KMS-11 (cell line): ENCODE data around the gene HIGD1A.

Experiments used
- H2AFZ ChIP-seq: fragments of 200-600 bp; sonication (generic); 2 replicates; pipeline ENCODE4 v1.6.1; 2016; ENCODE audit warnings: antibody characterized with exemption, mixed run types, low read depth
- H3K27ac ChIP-seq: fragments of 200-600 bp; sonication (generic); 2 replicates; pipeline ENCODE4 v1.6.1; 2016; ENCODE audit warnings: mild to moderate bottlenecking, mixed run types
- H3K27me3 ChIP-seq: fragments of 200-600 bp; sonication (generic); 2 replicates; pipeline ENCODE4 v1.6.1; 2017; ENCODE audit warnings: mild to moderate bottlenecking, low read depth, mixed run types, moderate library complexity; ENCODE audit not compliant: insufficient read depth
- H3K36me3 ChIP-seq: fragments of 200-600 bp; sonication (generic); 2 replicates; pipeline ENCODE4 v1.6.1; 2017; ENCODE audit warnings: mild to moderate bottlenecking, mixed run types; ENCODE audit not compliant: insufficient read depth
- H3K4me1 ChIP-seq: fragments of 200-600 bp; sonication (generic); 2 replicates; pipeline ENCODE4 v1.6.1; 2016; ENCODE audit warnings: mild to moderate bottlenecking, low read depth, mixed run types; ENCODE audit not compliant: poor library complexity, severe bottlenecking
- H3K4me2 ChIP-seq: fragments of 200-600 bp; sonication (generic); 2 replicates; pipeline ENCODE4 v1.7.0; 2016; ENCODE audit warnings: mild to moderate bottlenecking, mixed run types
- H3K4me3 ChIP-seq: fragments of 200-600 bp; sonication (generic); IDR thresholded peaks from 2 replicates; pipeline ENCODE4 v1.6.1; 2017; ENCODE audit warnings: low read depth, low read length, mixed read lengths; ENCODE audit not compliant: insufficient read depth
- H3K79me2 ChIP-seq: fragments of 200-600 bp; sonication (generic); 2 replicates; pipeline ENCODE4 v1.6.1; 2016; ENCODE audit warnings: low read depth, mixed run types; ENCODE audit not compliant: insufficient read depth
- H3K9ac ChIP-seq: fragments of 200-600 bp; sonication (generic); 2 replicates; pipeline ENCODE4 v1.6.1; 2016; ENCODE audit warnings: mild to moderate bottlenecking, mixed run types
- H4K20me1 ChIP-seq: fragments of 200-600 bp; sonication (generic); 2 replicates; pipeline ENCODE4 v1.6.1; 2016; ENCODE audit warnings: mild to moderate bottlenecking, mixed run types; ENCODE audit not compliant: insufficient read depth
- TF ChIP-seq, protein P1 (sequence below): fragments of 200-600 bp; sonication (generic); conservative IDR thresholded peaks from 2 replicates; pipeline ENCODE4 v1.6.1; 2017; ENCODE audit warnings: low read depth, mild to moderate bottlenecking, antibody characterized with exemption, low read length, moderate library complexity, mixed read lengths

The HIGD1A gene

DNA sequence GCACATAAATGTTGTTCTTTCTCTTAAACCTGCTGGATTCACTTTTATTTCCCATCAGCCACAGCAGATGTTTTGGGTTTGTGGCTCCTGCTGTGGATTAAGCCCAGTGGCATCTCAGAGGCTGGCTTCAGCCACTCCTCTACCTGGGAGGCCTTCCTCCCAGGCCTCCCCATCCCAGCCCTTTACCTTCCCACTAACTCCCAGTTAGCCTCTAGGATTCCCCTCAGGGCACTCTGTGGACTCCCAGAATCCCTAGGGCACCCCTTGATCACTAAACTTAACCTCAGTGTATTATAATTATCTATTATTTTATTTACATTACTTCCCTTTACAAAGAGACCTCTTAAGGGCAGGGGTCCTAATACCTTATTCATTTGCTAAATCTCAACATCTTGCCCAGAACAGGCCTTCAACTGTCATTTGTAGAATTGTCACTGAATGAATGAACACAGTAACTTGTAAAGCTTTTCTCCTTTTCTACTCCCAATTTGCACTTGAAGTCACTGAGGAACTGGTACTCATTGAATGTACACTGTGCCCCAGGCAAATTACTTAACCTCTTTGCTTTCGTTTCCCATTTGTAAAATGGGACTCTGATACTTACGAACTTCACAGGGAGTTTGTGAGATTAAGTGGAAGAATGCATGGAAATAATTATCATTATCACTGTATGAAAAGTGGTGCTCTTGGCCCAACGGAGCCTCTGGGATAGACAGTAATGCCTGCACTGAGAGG is 39.6 kb downstream of the HIGD1A start:
- H4K20me1 ChIP-seq: no peaks in the 10 kb centered on the region
- H3K36me3 ChIP-seq: no peaks in the 10 kb centered on the region
- TF ChIP-seq, protein P1, sequence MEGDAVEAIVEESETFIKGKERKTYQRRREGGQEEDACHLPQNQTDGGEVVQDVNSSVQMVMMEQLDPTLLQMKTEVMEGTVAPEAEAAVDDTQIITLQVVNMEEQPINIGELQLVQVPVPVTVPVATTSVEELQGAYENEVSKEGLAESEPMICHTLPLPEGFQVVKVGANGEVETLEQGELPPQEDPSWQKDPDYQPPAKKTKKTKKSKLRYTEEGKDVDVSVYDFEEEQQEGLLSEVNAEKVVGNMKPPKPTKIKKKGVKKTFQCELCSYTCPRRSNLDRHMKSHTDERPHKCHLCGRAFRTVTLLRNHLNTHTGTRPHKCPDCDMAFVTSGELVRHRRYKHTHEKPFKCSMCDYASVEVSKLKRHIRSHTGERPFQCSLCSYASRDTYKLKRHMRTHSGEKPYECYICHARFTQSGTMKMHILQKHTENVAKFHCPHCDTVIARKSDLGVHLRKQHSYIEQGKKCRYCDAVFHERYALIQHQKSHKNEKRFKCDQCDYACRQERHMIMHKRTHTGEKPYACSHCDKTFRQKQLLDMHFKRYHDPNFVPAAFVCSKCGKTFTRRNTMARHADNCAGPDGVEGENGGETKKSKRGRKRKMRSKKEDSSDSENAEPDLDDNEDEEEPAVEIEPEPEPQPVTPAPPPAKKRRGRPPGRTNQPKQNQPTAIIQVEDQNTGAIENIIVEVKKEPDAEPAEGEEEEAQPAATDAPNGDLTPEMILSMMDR: no peak
- H3K79me2 ChIP-seq: no peaks in the 10 kb centered on the region
- no peaks in the 10 kb centered on the region for H3K4me1 ChIP-seq
- no peak overlapping the region for H2AFZ ChIP-seq
- H3K9ac ChIP-seq: no peak overlapping the region
- H3K4me3 ChIP-seq: no peak overlapping the region
- H3K27ac ChIP-seq: no peak overlapping the region
- no peak overlapping the region for H3K4me2 ChIP-seq
- no peaks in the 10 kb centered on the region for H3K27me3 ChIP-seq

DNA sequence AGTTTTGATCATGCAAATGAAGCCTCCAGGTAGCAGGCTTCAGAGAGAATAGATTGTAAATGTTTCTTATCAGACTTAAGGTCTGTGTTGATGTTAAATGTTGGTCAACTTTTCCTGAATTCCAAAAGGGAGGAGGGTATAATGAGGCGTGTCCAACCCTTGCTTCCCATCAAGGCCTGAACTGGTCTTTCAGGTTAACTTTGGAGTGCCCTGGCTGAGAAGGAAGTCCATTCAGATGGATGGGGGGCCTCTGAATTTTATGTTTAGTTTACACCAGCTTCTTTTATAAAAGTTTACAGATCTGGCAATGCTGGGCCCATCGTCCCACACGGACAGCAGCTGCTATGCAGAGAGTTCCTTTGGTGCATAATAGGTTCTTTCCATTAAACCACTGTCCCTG is 40.2 kb downstream of the HIGD1A start:
- Histone ChIP-seq H4K20me1 (no peaks in the 10 kb centered on the region), H2AFZ (no peak overlapping the region), H3K79me2 (no peaks in the 10 kb centered on the region), H3K36me3 (no peaks in the 10 kb centered on the region), H3K4me3 (no peak overlapping the region), H3K4me2 (no peak overlapping the region), H3K27ac (no peak overlapping the region), H3K4me1 (no peaks in the 10 kb centered on the region), H3K27me3 (no peaks in the 10 kb centered on the region), H3K9ac (no peak overlapping the region)
- TF ChIP-seq, protein P1: no peak

DNA sequence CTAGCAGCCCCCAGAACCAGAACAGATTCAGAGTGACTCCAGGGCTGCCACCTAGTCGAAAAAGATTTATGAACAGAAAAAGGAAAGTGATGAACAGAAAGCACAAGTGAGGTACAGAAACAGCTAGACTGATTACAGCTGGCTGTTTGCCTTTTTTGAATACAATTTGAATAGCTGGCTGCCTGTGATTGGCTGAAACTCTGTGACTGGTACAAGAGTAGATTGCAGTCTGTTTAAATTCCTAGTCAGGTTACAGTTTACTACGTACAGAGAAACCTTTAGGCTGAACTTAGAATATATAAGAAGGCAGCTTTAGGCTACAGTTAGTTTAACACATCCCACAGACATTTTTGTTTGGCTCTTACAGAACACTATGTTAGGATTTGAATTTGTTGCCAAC is 41.3 kb downstream of the HIGD1A start:
- Histone ChIP-seq H3K79me2 (no peaks in the 10 kb centered on the region), H3K4me3 (no peak overlapping the region), H3K27ac (no peak overlapping the region), H3K4me1 (no peaks in the 10 kb centered on the region), H3K27me3 (no peaks in the 10 kb centered on the region), H3K9ac (no peak overlapping the region), H2AFZ (no peak overlapping the region), H4K20me1 (no peaks in the 10 kb centered on the region), H3K4me2 (no peak overlapping the region), H3K36me3 (no peaks in the 10 kb centered on the region)
- TF ChIP-seq, protein P1: no peak

DNA sequence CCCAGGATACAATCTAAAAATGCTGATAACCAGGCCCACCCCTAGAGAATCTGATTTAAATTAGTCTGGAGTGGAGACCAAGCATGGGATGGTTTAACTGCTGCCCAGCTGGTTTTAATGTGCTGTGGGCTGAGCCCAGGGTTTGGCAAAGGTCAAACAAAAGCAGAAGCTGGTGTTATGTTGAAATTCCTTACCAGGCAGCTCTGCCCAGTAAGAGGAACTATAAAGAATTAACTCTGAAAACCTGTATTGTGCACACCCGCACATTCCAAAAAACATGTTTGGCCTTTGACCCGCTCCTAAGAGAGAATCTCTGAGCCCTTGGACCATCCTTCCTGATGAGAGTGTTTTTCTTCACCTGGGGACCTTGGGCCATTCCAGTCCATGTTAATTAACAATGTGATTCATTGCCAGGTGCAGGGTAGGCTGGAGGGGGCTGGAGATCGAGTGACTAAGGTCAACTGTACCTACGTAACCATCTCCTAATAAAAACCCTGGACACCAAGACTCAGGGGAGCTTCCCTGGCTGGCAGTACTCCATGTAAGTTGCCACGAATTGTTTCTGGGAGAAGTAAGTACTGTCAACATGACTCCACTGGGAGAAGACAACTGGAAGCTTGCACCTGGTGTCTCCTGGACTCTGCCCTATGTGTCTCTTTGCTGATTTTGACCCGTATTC is 42.1 kb downstream of the HIGD1A start:
- no peak overlapping the region for H3K4me2 ChIP-seq
- no peaks in the 10 kb centered on the region for H3K27me3 ChIP-seq
- no peaks in the 10 kb centered on the region for H3K36me3 ChIP-seq
- H3K79me2 ChIP-seq: no peaks in the 10 kb centered on the region
- H3K4me3 ChIP-seq: no peak overlapping the region
- no peak overlapping the region for H3K9ac ChIP-seq
- TF ChIP-seq, protein P1: no peak
- no peaks in the 10 kb centered on the region for H4K20me1 ChIP-seq
- no peak overlapping the region for H3K27ac ChIP-seq
- H2AFZ ChIP-seq: no peak overlapping the region
- H3K4me1 ChIP-seq: no peaks in the 10 kb centered on the region
